Omental fat pad (tissue), 4 donors: ENCODE data around the gene LMCD1. TPM values are rescaled to one million over a fixed set of nuclear protein-coding genes. Genes with fewer than 3 reads are reported as not detected.

Experiments used
- ATAC-seq: fragments of 150-250 bp; one replicate; pipeline ENCODE4 v1.9.1; 2016; ENCODE audit warnings: mild to moderate bottlenecking, moderate library complexity; ENCODE audit not compliant: low FRiP score
- DNase-seq: peaks from one replicate; pipeline ENCODE4 v3.0.0-alpha.2; 2019; ENCODE audit warnings: low spot score
- total RNA-seq, 4 donors: library from RNA; depleted of rRNA; stranded (reverse); fragments of >200 nt; gene quantifications; one replicate each; pipeline ENCODE4 v1.1.0, GENCODE V29; 2016
- TF ChIP-seq, protein P1 (sequence below), 3 donors: fragments of 450-650 bp; IDR thresholded peaks; one replicate each; pipeline ENCODE4 v1.5.1; 2016 to 2017; ENCODE audit warnings: antibody characterized with exemption in 3 of 3, mild to moderate bottlenecking in 3 of 3, moderate library complexity in 2 of 3

LMCD1 gene
- total RNA-seq, 4 donors from 2014 or later: 135 to 1,380 (median 270) TPM

DNA sequence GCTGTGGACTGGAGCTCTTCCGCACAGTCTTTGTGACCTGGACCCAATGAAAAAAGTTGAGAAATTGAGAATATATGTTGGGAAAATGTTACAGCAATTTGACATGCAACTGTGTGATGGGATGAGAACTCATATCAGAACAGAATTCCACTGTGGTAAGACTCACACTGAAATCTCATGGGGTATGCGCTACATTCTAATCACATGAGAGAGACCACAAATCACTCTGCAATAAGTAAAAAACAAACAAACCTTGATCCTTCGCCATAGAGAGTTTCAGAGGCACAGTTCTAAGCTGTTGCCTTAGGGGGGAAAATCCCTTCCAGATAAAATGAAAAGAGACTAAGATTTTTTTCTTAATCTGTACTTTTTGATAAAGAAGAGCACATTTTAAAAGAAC is 37.3 kb downstream of the LMCD1 start:
- DNase-seq (no peak), ATAC-seq (no peak)
- TF ChIP-seq, protein P1, sequence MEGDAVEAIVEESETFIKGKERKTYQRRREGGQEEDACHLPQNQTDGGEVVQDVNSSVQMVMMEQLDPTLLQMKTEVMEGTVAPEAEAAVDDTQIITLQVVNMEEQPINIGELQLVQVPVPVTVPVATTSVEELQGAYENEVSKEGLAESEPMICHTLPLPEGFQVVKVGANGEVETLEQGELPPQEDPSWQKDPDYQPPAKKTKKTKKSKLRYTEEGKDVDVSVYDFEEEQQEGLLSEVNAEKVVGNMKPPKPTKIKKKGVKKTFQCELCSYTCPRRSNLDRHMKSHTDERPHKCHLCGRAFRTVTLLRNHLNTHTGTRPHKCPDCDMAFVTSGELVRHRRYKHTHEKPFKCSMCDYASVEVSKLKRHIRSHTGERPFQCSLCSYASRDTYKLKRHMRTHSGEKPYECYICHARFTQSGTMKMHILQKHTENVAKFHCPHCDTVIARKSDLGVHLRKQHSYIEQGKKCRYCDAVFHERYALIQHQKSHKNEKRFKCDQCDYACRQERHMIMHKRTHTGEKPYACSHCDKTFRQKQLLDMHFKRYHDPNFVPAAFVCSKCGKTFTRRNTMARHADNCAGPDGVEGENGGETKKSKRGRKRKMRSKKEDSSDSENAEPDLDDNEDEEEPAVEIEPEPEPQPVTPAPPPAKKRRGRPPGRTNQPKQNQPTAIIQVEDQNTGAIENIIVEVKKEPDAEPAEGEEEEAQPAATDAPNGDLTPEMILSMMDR (IDR thresholded peaks at IDR 0.05): no peak

DNA sequence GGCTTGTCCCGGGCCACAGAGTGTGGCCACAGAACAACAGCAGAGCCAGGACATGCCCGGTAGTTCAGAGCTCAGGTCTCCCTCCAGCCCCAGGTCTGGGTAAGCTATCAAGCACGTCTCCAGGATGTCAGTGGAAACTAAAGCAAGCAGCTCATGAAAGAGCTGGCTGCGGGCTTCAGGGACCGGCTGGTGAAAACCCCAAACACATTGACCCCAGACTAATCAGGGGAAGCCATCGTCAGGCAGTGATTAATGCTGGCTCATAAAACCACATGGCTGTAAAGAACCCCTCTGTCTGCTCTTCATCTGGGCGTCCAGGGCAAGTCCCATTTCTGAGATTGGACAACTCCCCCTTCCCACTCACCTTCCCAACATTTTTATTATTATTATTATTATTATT is 37.8 kb downstream of the LMCD1 start:
- DNase-seq: no peak
- no peak for ATAC-seq
- TF ChIP-seq, protein P1 (IDR thresholded peaks at IDR 0.05): no peak

DNA sequence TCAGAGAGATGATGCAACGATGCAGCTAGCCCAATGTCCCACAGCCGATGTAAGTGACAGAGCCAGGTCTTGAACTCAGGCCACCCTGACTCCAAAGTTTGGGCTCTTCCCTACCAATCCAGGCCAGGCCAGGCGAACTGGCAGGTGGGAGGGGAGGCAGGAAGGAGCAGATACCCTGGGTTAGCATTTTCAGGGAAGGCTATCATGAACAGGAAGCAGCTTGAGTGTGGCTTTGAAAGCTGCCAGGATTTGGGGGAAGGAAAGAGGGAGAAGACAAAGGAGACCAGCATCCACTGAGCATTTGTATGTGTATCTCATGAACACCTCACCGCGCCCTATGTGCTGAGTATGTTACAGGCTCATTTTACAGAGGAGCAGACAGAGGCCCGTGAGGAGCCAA is 38.8 kb downstream of the LMCD1 start:
- DNase-seq (no peak), ATAC-seq (no peak)
- TF ChIP-seq, protein P1 (IDR thresholded peaks at IDR 0.05): no peak

DNA sequence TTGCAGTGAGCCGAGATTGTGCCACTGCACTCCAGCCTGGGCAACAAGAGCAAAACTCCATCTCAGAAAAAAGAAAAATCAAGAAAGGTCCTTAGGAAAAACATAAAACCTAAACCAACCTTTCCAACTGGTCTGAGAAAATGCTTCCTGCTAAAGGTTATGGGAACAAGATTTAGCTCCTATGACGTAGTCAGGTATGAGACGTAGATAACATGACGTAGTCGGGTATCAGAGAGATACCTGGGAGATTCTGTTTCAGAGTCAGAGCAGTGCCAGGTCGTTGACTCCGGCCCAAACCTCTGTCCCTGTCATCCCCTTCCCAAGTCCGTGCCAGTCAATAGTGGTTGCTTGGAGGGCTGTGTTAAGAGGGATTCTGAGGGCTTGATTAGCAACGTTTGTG is 39.9 kb downstream of the LMCD1 start:
- no peak for ATAC-seq
- TF ChIP-seq, protein P1 (IDR thresholded peaks at IDR 0.05): no peak
- no peak for DNase-seq

DNA sequence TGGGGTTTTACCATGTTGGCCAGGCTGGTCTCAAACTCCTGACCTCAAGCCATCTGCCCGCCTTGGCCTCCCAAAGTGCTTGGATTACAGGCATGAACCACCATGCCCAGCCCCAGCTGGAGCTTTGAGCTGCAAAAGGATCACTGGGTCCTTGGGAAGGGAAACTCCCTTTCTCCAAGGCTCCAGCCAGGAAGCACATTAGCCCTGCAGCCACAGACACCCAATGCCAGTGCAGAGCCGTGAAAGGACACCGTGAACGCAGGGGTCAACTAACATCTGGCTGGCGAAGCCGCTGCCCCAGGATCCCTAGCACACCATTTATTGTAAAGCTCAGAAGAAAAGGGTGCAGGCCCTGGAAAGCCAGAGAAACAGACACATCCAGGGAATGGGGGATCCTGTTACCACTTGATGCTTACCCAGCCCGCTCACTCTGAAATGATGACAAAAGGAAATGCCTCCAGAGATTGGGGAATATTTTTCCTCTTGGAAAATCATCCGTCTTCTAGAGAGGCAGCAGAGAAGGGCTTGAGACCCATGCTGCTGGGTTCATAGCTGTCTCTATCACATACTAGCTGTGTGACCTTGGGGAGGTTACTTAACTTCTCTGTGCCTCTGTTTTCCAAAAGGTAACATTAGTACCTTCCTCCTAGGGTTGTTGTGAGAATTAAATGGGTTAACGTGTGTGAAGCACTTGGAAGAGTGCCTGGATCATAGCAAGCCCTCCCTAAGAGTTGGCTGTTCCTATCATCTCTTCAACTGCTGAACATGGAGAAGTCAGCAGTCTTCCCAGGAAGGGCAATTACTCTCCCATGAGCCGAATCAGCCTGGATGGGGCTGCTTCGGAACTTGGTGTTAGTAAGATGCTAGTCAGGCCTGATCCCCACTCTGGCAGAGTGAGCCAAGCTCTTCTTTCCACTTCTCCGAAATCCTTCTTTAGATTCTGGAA is 40.8 kb downstream of the LMCD1 start:
- DNase-seq (no peak), ATAC-seq (no peak)
- TF ChIP-seq, protein P1 (IDR thresholded peaks at IDR 0.05): no peak

DNA sequence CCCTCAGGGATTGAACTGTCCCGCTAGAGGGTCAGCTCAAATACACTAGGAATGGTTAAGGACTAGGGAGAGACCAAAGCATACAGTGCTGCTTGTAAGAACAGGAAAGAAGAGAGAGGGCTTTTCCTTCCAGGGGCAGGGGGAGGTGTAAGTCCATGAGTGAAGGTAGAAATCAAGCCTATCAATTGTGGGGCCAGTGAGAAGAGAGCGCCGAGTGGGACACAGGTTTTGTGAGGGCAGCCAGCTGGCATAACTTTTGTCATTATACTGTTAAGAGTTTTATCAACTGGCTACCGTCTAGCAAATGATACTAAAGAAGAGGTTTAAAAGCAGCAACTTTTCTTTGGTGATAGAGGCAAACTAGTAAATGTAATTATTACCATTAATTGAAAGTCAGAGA is 45.0 kb downstream of the LMCD1 start:
- TF ChIP-seq, protein P1 (IDR thresholded peaks at IDR 0.05): no peak
- DNase-seq (no peak), ATAC-seq (no peak)
